ENCODE results near the gene VOPP1. TPM values are rescaled to one million over a fixed set of nuclear protein-coding genes. Genes with fewer than 3 reads are reported as not detected.
"Not testable (repeated sequence)": the region's sequence is repeated elsewhere in the genome, so short reads cannot be mapped to it uniquely, and the experiment has no call there.

VOPP1 gene, protein sequence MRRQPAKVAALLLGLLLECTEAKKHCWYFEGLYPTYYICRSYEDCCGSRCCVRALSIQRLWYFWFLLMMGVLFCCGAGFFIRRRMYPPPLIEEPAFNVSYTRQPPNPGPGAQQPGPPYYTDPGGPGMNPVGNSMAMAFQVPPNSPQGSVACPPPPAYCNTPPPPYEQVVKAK
- total RNA-seq (ENCODE audit: insufficient read depth, low replicate concordance), result 25.5 TPM

DNA sequence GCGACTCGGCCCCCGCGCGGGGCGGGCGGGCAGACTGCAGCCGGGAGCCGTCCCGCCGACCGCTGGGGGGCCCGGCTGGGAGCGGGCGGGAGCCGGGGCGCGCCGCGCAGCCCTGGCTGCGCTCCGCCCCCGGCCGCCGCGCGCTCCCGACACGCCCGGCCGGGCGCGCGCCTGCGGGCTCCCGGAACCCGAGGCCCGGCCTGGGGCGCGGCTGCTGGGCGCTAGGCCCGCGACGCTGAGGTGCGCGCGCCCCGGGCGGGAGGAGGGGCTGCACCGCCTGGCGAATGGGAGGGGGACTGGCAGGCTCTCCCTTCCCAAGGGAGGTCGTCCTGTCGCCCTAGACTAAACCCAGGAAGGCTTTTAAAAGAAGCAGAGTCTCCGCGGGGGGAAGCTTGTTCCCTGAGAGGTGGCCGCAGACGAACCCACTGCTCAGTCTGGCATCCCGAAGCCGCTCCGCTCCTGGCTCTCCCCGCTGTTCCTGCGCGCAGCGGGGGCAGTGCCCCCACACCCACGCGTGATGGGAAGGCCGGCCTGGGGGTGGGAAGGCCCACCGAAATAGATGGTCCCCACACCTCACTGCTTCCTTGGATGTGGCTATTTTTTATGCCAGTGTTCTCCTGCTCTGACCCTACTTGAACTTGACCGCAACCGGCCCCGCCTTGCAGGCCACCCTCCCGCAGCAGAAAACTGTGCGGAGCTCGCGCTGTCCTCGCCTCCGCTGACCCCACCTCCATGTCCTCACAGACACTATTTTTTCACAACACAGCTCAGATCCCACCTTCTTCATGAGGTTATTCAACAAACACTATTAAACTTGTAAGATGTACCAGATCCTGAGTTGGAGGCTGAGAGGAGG is at the start of gene VOPP1:
Gene VOPP1 (minus strand): TSS at position 125 of the 856 bp plus-strand sequence. CDS start 178 bp downstream, outside the sequence.
- DNase-seq (ENCODE audit: low spot score), result peak; percentile 86

- DNase-seq (ENCODE audit: low spot score), result no peak
These were observed 46.6 kb upstream of the VOPP1 start for GRCh38 chr7:55618913-55619312.

GRCh38 chr7:55614365-55615064 is 42.2 kb upstream of the VOPP1 start:
- not testable (repeated sequence) for DNase-seq (ENCODE audit: low spot score)

DNA sequence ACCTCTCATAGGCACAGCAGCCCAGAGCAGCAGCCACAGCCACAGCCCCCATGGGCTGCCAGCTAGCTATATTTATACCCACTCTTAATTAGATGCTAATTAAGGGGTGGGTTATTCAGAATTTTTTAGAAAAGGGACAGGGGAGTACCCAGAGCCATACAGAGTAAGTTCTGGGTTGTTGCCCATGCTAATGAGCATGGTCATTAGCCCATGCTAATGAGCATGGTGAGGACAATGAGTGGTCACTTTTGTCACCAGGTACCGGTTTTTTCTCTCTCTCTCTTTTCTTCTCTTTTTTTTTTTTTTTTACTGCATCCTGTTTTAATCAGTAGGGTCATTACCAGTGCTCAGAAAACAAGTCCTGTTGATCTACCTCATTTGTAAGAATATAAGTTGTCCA is 37.4 kb upstream of the VOPP1 start:
- not testable (repeated sequence) for DNase-seq (ENCODE audit: low spot score)

DNA sequence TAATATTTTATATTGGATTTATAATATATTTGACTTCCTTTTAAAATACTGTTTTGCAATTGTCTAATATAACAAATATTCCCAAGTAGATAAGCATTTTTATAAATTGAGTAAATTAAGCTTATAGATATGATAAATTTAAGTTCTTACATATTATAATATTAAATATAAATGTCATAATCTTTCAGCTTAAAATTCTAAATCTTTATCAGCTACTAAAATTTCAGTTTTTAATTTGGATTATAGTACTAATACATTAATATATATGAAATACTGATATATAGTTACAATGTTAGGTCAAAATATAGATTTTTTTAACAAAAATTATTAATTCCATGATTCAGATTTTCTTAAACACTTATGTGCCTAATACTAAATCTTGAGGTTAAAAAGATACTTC is 33.4 kb upstream of the VOPP1 start:
- DNase-seq (ENCODE audit: low spot score), result not testable (repeated sequence)

GRCh38 chr7:55597944-55598499 is 25.7 kb upstream of the VOPP1 start:
- DNase-seq (ENCODE audit: low spot score), result peak; percentile 11

DNA sequence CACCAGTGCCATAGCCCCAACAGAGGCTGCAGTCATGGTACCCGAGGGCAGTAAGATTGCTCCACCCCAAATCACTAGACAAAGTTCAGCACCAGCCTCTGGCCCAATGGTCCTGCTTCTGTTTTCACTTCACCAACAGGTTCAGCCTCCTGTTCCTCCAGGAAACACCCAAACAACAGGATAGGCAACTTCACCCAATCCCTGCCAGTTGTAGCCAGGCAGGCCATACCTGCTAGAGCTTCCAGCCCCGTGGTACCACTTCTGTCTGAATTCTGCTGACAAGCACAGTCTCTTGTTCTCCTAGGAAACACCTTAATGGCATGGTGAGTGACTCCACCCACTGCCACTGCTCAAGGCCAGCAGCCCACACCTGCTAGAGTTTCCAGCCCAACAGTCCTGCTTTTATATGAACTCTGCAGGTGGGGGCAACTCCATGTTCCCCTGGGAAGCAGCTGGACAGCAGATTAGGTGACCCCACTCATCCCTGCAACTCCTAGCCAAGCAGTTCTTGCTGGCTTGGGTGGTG is 25.0 kb upstream of the VOPP1 start:
- DNase-seq (ENCODE audit: low spot score), result not testable (repeated sequence)

DNA sequence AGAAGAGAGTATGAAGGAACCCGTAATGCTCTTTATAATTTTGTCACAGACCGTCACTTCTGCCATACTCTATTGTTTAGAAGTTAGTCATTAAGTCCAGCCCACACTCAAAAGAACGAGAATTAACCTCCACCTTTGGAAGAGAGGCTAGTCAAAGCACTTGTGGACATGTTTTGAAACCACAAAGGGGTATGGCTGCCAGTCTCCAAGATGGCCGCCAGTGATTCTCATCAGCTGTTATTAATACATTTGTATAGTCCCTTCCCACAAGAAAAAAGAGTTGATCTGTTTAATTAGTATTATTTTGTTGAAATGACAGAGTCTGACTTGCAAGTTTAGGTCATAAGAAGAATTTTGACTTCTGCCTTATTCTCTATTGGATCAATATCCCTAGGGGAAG is 23.2 kb upstream of the VOPP1 start:
- no peak for DNase-seq (ENCODE audit: low spot score)

DNA sequence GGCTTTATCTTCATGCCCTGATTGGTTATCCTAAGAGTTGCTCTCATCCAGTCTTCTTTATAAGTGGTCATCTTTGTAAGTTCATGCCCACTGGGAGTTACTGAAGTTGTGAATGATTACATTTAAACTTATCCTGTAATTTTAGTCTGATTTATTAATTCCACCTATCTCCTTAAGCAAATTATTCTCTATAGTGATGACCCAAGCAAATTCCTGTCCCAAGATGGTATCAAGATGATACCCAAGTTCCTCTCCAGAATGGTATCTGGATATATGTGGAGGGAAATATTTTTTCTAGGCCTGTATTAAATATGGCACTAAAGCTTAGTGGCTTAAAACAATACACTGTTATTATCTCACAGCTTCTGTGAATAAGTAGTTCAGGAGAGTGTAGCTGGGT is 22.6 kb upstream of the VOPP1 start:
- DNase-seq (ENCODE audit: low spot score), result no peak

GRCh38 chr7:55594414-55594813 is 22.1 kb upstream of the VOPP1 start:
- no peak for DNase-seq (ENCODE audit: low spot score)

GRCh38 chr7:55593515-55594318 is 21.4 kb upstream of the VOPP1 start:
- DNase-seq (ENCODE audit: low spot score), result peak; percentile 19

GRCh38 chr7:55593172-55593514 is 20.8 kb upstream of the VOPP1 start:
- no peak for DNase-seq (ENCODE audit: low spot score)

- DNase-seq (ENCODE audit: low spot score), result no peak
These were observed 20.2 kb upstream of the VOPP1 start for GRCh38 chr7:55592492-55592891.

- DNase-seq (ENCODE audit: low spot score), result no peak
These were observed 19.1 kb upstream of the VOPP1 start for GRCh38 chr7:55591282-55591931.

DNA sequence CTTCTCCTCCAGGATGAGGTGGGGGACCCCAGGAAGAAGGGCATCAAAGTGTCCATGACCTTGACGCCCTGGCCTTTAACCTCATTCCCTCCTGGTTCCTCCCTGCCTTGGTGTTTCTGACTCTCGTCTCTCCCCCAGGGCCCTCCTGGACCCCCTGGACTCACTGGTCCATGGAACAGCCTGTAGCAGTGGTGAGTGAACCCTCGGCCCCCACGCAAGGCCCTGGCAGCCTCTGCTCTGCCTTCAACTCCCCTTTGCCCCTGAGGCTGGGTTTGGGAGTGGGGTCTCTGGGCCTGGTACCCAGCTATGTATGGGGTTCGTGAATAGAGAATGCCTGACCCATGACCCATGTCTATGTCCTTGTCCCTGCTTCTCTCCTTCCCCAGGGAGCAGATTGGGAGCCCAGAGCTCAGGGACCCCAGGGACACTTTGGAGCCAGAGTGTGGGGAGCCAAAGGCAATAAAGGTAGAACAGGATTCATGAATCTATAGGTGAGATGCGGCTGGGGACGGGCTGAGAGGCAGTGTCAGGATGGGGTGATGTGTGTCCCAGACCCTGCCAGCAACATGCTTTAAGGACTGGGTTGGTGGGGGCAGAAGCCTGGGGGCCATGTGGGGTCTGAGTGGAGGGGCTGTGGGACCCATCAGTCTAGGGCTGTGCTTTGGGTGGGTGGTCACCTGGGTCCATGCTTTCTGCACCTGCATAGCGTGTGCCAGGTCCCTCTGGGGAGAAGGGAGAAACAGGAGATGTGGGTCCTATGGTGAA is 18.4 kb upstream of the VOPP1 start:
- no peak for DNase-seq (ENCODE audit: low spot score)

DNA sequence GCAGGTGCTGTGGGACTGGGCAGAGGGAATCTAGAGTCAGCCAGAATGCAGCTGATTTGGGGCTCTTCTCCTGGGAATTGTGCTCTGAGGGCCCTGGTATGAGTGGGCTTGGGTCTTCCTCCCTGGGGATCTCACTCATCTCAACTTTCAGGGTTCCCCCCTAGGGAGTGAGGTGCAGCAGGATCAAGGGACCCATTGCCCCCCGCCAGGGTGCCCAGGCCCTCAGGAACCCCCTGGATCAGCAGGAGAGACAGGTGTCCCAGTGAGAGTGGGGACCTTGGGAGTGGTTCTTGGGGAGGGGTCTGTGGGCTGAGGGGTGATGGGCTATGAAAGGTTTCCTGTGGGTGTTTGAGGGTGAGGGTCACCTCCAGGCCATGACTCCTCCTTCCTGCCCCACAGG is 17.6 kb upstream of the VOPP1 start:
- no peak for DNase-seq (ENCODE audit: low spot score)

DNA sequence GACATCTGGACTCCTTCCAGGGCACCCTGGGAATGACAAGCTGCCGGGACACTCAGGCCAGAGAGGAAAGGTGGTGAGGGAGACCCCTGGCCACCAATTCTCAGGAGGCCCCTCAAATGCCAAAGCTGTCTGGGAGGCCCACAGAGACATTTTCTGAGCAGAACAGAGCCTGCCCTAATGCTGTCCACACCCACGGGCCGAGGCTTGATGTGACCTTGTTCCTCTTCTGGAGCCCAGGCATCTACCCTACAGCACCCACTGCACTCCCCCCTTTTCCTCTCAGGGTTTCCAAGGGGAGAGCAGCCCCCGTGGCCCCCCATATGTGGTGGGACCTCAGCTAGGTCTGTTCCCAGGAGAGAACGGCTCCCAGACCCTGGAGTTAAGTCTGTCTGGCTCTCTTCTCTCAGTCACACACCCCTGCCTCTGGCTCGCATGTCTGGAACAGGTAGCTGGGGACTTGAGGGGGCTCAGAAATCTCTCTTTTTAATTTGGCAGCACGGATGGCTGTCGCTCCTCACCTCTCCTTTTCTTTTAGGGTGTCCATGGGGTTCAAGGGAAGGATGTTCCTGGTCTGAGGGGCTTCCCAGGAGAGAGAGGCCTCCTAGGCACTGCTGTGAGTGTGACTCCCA is 16.8 kb upstream of the VOPP1 start:
- no peak for DNase-seq (ENCODE audit: low spot score)

DNA sequence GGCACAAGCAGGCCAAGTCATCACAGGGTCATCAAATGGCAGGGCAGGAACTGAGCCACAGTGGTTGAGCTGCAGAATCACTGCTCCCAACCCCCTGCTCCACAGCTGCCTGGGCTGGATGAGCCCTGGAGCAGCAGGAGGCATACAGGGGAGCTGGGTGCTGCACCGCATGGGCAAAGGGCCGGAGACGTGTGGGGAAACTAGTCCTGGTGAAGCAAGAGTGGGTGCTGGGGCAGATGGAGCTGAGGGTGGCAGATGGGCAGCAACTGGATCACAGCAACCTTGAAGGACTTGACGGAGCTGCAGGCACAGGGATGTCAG is 16.0 kb upstream of the VOPP1 start:
- DNase-seq (ENCODE audit: low spot score), result no peak

- no peak for DNase-seq (ENCODE audit: low spot score)
These were observed 15.5 kb upstream of the VOPP1 start for GRCh38 chr7:55587687-55588378.
